GM12891 (cell line): ENCODE measurements around the gene HEXD.
A peak's percentile ranks its signal among the peaks of the same experiment; 100 is the strongest.

Experiments
- DNase-seq: peaks from one replicate; pipeline ENCODE4 v3.0.0; 2011; ENCODE audit warnings: low spot score; ENCODE audit not compliant: insufficient read length
- FAIRE-seq: peaks from 2 replicates; lab custom pipeline; 2011; peaks lifted over from hg19 to GRCh38; lab: Jason Lieb, UNC
- PAX5 ChIP-seq: IDR thresholded peaks from 2 replicates; pipeline ENCODE4 v1.6.1; 2011; ENCODE audit warnings: low read length, moderate library complexity, mild to moderate bottlenecking; ENCODE audit not compliant: insufficient read depth, severe bottlenecking
- POLR2A ChIP-seq: IDR thresholded peaks from 2 replicates; pipeline ENCODE4 v1.6.1; 2011; ENCODE audit warnings: low read depth, low read length, control low read depth
- POLR2AphosphoS5 ChIP-seq: IDR thresholded peaks from 2 replicates; pipeline ENCODE4 v1.6.1; 2011; ENCODE audit warnings: low read depth, low read length, control low read depth
- POU2F2 ChIP-seq: IDR thresholded peaks from 2 replicates; pipeline ENCODE4 v1.6.1; 2011; ENCODE audit warnings: low read depth, mild to moderate bottlenecking, control low read depth, low read length, moderate library complexity
- SPI1 ChIP-seq: IDR thresholded peaks from 2 replicates; pipeline ENCODE4 v1.6.1; 2011; ENCODE audit warnings: low read depth, low read length, control low read depth
- TAF1 ChIP-seq: IDR thresholded peaks from 2 replicates; pipeline ENCODE4 v1.6.1; 2011; ENCODE audit warnings: low read depth, low read length, control low read depth

HEXD gene

GRCh38 chr17:82435103-82435502 lies 17.0 kb downstream of the HEXD start:
- DNase-seq (no peak), FAIRE-seq (no peak)
- TF ChIP-seq SPI1: no peak
- TF ChIP-seq POLR2AphosphoS5: no peak
- TF ChIP-seq POLR2A: no peak
- TF ChIP-seq POU2F2: no peak
- TF ChIP-seq TAF1: no peak
- no peak for TF ChIP-seq PAX5

GRCh38 chr17:82435601-82436583 lies 17.7 kb downstream of the HEXD start:
- FAIRE-seq: no peak
- DNase-seq: no peak

GRCh38 chr17:82436601-82437324 lies 18.6 kb downstream of the HEXD start:
- DNase-seq: no peak
- TF ChIP-seq PAX5: no peak
- FAIRE-seq: no peak

More at GRCh38 chr17:82435601-82436583, 17.7 kb downstream of the HEXD start:
- TF ChIP-seq POLR2A (no peak), POLR2AphosphoS5 (no peak), SPI1 (no peak), TAF1 (no peak), POU2F2 (no peak), PAX5 (no peak)

GRCh38 chr17:82437325-82437668 lies 19.1 kb downstream of the HEXD start:
- TF ChIP-seq POU2F2 (no peak), POLR2A (no peak), SPI1 (no peak), POLR2AphosphoS5 (no peak), PAX5 (no peak), TAF1 (no peak)
- DNase-seq (no peak), FAIRE-seq (no peak)

GRCh38 chr17:82438401-82439193 lies 20.4 kb downstream of the HEXD start:
- no peak for DNase-seq

GRCh38 chr17:82439194-82439828 lies 21.2 kb downstream of the HEXD start:
- no peak for FAIRE-seq
- TF ChIP-seq POLR2A (no peak; the same call in 1 of the 2 replicates), PAX5 (no peak), POLR2AphosphoS5 (no peak), SPI1 (no peak), POU2F2 (no peak), TAF1 (no peak)
- DNase-seq: no peak

More at GRCh38 chr17:82438401-82439193, 20.4 kb downstream of the HEXD start:
- FAIRE-seq: no peak
- TF ChIP-seq POLR2A (no peak; the same call in 1 of the 2 replicates), POLR2AphosphoS5 (no peak), SPI1 (no peak), POU2F2 (no peak), PAX5 (no peak), TAF1 (no peak)

- no peak for FAIRE-seq
- TF ChIP-seq POU2F2 (no peak), SPI1 (no peak), PAX5 (no peak), POLR2A (no peak)
These were observed 21.8 kb downstream of the HEXD start for GRCh38 chr17:82439829-82440365.

GRCh38 chr17:82440469-82440981 lies 22.4 kb downstream of the HEXD start:
- peak; percentile 46; the same call in 1 of the 2 replicates for TF ChIP-seq POLR2AphosphoS5
- no peak for TF ChIP-seq SPI1
- DNase-seq (no peak), FAIRE-seq (no peak)

More at GRCh38 chr17:82439829-82440365, 21.8 kb downstream of the HEXD start:
- DNase-seq: no peak

- DNase-seq: no peak
- FAIRE-seq: no peak
- TF ChIP-seq POU2F2 (no peak), SPI1 (no peak), PAX5 (no peak), POLR2A (peak; percentile 43), POLR2AphosphoS5 (peak; percentile 53; the same call in 1 of the 2 replicates)
These were observed 23.0 kb downstream of the HEXD start for GRCh38 chr17:82440991-82441627.
